HFFc6 (cell line): ENCODE measurements around the gene SRSF3. TPM values are rescaled to one million over a fixed set of nuclear protein-coding genes. Genes with fewer than 3 reads are reported as not detected.

ENCODE experiments used
- DNase-seq: peaks from one replicate; pipeline ENCODE4 v3.0.0-alpha.2; 2018
- H3K27ac Mint-ChIP-seq: 2 replicates; pipeline ENCODE4 v1.8.0; 2020; ENCODE audit warnings: mild to moderate bottlenecking, mixed read lengths
- H3K27me3 Mint-ChIP-seq: 2 replicates; pipeline ENCODE4 v1.8.0; 2021; ENCODE audit warnings: mild to moderate bottlenecking, moderate library complexity, mixed read lengths; ENCODE audit not compliant: insufficient read depth
- H3K36me3 Mint-ChIP-seq: 2 replicates; pipeline ENCODE4 v1.8.0; 2021; ENCODE audit warnings: low read depth, mixed read lengths
- H3K4me1 Mint-ChIP-seq: 2 replicates; pipeline ENCODE4 v1.8.0; 2020; ENCODE audit warnings: low read depth, mixed read lengths
- H3K4me3 Mint-ChIP-seq: 2 replicates; pipeline ENCODE4 v1.8.0; 2020; ENCODE audit warnings: mild to moderate bottlenecking, moderate library complexity, mixed read lengths
- H3K9me3 Mint-ChIP-seq: 2 replicates; pipeline ENCODE4 v1.8.0; 2020; ENCODE audit warnings: mild to moderate bottlenecking, mixed read lengths
- CTCF ChIP-seq: fragments of 200-600 bp; sonication (generic); IDR thresholded peaks from 2 replicates; pipeline ENCODE4 v1.5.0; 2021; ENCODE audit warnings: antibody characterized with exemption, mild to moderate bottlenecking
- total RNA-seq, 6 experiments: library from RNA; stranded (reverse); fragmentation: NEBNext Ultra II Directional; extraction: Animal tissue kit (Norgen Biotek cat#: 25700); gene quantifications; 2 replicates in 1 of 6; 3 replicates in 5 of 6; pipeline ENCODE4 v1.2.3, GENCODE V29; 2021

The SRSF3 gene
- total RNA-seq, 6 experiments from 2014 or later = 257 to 368 (median 330) TPM

- Mint-ChIP-seq H3K4me3 (no peak overlapping the region), H3K27me3 (peaks cover 3% of the 10 kb centered on the region), H3K27ac (no peak overlapping the region), H3K36me3 (no peaks in the 10 kb centered on the region), H3K9me3 (no peaks in the 10 kb centered on the region), H3K4me1 (peaks cover 10% of the 10 kb centered on the region)
- no peak for TF ChIP-seq CTCF
- no peak for DNase-seq
Measured at GRCh38 chr6:36636283-36636682, 42.1 kb downstream of the SRSF3 start.

GRCh38 chr6:36636687-36637418, 42.7 kb downstream of the SRSF3 start:
- DNase-seq = no peak
- Mint-ChIP-seq H3K4me3 (no peak overlapping the region), H3K27ac (no peak overlapping the region), H3K36me3 (no peaks in the 10 kb centered on the region), H3K4me1 (peaks cover 10% of the 10 kb centered on the region), H3K9me3 (no peaks in the 10 kb centered on the region), H3K27me3 (peaks cover 3% of the 10 kb centered on the region)
- TF ChIP-seq CTCF = no peak

DNA sequence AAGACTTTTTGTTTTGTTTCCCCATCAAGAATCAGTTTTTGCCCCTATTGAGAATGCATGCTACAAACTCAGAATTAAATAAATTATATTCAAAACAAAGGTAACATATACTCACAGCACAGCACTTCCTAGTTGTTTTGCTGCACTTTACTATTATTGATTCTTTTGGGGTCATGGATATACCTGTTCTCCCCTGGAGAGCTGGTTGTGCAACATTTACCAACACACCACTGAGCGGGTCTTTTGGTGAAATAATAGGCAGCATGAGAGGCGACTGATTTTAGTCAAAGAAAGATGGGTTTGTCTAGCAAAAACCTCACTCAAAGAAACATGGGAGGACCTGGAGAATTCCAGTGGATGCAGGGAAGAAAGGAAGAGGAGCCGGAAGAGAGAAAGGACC, 44.4 kb downstream of the SRSF3 start:
- no peak for DNase-seq
- no peak for TF ChIP-seq CTCF
- no peak overlapping the region for H3K27ac Mint-ChIP-seq
- no peaks in the 10 kb centered on the region; the same call in none of the 2 replicates for H3K27me3 Mint-ChIP-seq
- no peaks in the 10 kb centered on the region for H3K9me3 Mint-ChIP-seq
- H3K4me1 Mint-ChIP-seq = peaks cover 18% of the 10 kb centered on the region
- H3K36me3 Mint-ChIP-seq = no peaks in the 10 kb centered on the region
- no peak overlapping the region for H3K4me3 Mint-ChIP-seq

DNA sequence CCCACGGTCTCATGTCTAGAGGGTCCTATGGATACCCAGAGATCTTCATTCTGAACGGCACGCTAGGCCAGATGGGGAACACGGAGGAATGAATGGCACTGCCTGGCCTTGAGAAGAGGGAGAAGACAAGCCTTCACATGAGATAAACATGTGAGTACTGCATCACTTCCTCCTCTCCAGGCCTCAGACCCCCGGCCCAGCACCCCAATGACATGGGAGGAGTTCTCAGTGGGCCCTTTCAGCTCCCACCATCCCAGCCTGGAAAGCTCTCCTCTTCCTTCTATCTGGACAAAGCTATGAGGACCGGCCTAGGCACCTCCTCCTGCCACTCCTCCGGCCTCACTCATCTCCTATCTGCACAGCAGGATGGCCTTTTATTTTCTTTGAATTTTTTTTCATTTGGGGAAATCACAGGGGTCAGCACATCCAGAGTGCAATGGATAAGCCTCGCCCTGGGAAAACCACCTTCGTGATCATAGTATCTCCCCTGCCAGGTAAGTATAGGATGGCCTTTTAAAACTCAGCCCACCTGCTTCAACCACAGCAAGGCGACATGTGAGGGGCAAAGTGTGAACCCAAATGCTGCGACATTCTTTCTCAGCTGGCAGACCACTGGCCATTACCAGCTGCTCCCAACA, 45.1 kb downstream of the SRSF3 start:
- Mint-ChIP-seq H3K4me1 (peaks cover 18% of the 10 kb centered on the region), H3K4me3 (no peak overlapping the region), H3K27me3 (no peaks in the 10 kb centered on the region; the same call in none of the 2 replicates), H3K9me3 (no peaks in the 10 kb centered on the region), H3K27ac (no peak overlapping the region; the same call in 1 of the 2 replicates), H3K36me3 (no peaks in the 10 kb centered on the region)
- no peak for TF ChIP-seq CTCF
- no peak for DNase-seq

DNA sequence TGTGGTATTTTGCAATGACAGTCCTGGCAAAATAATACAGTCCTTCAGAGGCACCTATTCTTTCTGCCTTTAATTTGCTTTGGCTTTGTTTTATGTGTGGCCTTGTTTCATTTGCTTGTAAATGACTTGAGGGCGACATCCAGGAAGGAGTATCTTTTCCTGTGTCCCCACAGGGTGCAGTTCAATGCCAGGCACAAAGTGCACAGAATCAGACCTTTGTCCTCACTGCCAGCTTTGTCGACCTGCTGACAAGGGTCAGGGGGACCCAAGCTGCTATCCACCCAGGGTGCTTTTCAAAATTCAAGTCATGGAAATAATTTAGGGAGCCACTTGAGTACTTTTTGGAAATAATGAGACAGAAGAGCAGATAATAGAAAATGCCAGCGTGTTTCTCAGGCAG, 47.4 kb downstream of the SRSF3 start:
- Mint-ChIP-seq H3K4me1 (peaks cover 32% of the 10 kb centered on the region), H3K36me3 (no peaks in the 10 kb centered on the region), H3K27ac (no peak overlapping the region), H3K27me3 (no peaks in the 10 kb centered on the region; the same call in 1 of the 2 replicates), H3K9me3 (no peaks in the 10 kb centered on the region), H3K4me3 (no peak overlapping the region)
- no peak for DNase-seq
- no peak for TF ChIP-seq CTCF
